ENCODE results near the gene GARIN5B. TPM values are rescaled to one million over a fixed set of nuclear protein-coding genes. Genes with fewer than 3 reads are reported as not detected.

Gene GARIN5B
- total RNA-seq, 1 donor = not detected

- no peak for TF ChIP-seq CTCF (IDR thresholded peaks at IDR 0.05; ENCODE audit: insufficient read depth, low read length)
- H3K4me3 ChIP-seq (ENCODE audit: low read depth, low read length) = no peak overlapping the region
- peak; percentile 47 for DNase-seq (ENCODE audit: low read depth)
Observed at GRCh38 chr19:55346725-55347441, 16.2 kb downstream of the GARIN5B start.

- no peak overlapping the region for H3K4me3 ChIP-seq (ENCODE audit: low read depth, low read length)
- no peak for TF ChIP-seq CTCF (IDR thresholded peaks at IDR 0.05; ENCODE audit: insufficient read depth, low read length)
- peak; percentile 78 for DNase-seq (ENCODE audit: low read depth)
Observed at GRCh38 chr19:55345818-55346724, 17.0 kb downstream of the GARIN5B start.

GRCh38 chr19:55345101-55345817 is 17.8 kb downstream of the GARIN5B start:
- no peak overlapping the region for H3K4me3 ChIP-seq (ENCODE audit: low read depth, low read length)
- TF ChIP-seq CTCF (IDR thresholded peaks at IDR 0.05; ENCODE audit: insufficient read depth, low read length) = no peak
- DNase-seq (ENCODE audit: low read depth) = no peak

GRCh38 chr19:55344444-55344843 is 18.6 kb downstream of the GARIN5B start:
- no peak for DNase-seq (ENCODE audit: low read depth)
- TF ChIP-seq CTCF (IDR thresholded peaks at IDR 0.05; ENCODE audit: insufficient read depth, low read length) = no peak
- H3K4me3 ChIP-seq (ENCODE audit: low read depth, low read length) = no peak overlapping the region

GRCh38 chr19:55341595-55342531 is 21.2 kb downstream of the GARIN5B start:
- no peak for TF ChIP-seq CTCF (IDR thresholded peaks at IDR 0.05; ENCODE audit: insufficient read depth, low read length)
- H3K4me3 ChIP-seq (ENCODE audit: low read depth, low read length) = peak overlapping the region; percentile 46
- no peak for DNase-seq (ENCODE audit: low read depth)

GRCh38 chr19:55341171-55341588 is 21.9 kb downstream of the GARIN5B start:
- TF ChIP-seq CTCF (IDR thresholded peaks at IDR 0.05; ENCODE audit: insufficient read depth, low read length) = no peak
- peak overlapping the region; percentile 87 for H3K4me3 ChIP-seq (ENCODE audit: low read depth, low read length)

More at GRCh38 chr19:55341171-55341588, 21.9 kb downstream of the GARIN5B start:
- peak; percentile 47 for DNase-seq (ENCODE audit: low read depth)

Measured in fibroblast of the aortic adventitia (primary cell).